CD14-positive monocyte (primary cell): Measurements from ENCODE around the gene FOXI3. TPM values are rescaled to one million over a fixed set of nuclear protein-coding genes. Genes with fewer than 3 reads are reported as not detected.

ENCODE experiments used
- DNase-seq, 3 donors: peaks; one replicate each; pipeline ENCODE4 v3.0.0-alpha.2; 2011 to 2022
- H2AFZ ChIP-seq: 2 replicates; pipeline ENCODE4 v1.6.0; 2012; ENCODE audit warnings: mild to moderate bottlenecking, low read depth, low read length, inconsistent platforms; ENCODE audit not compliant: insufficient read depth, poor library complexity, severe bottlenecking
- H3K27ac ChIP-seq, 2 donors: 1 replicate in 1 of 2; 2 replicates in 1 of 2; pipeline ENCODE4 v1.5.1; 2012 to 2013; ENCODE audit warnings: low read length in 2 of 2, control low read depth in 1 of 2, inconsistent platforms in 1 of 2, low read depth in 1 of 2, mild to moderate bottlenecking in 1 of 2
- H3K27me3 ChIP-seq, 2 donors: one replicate each; pipeline versions ENCODE4 v1.6.0 to v1.6.1; 2011 to 2013; ENCODE audit warnings: low read length in 2 of 2; ENCODE audit not compliant: control insufficient read depth in 2 of 2, insufficient read depth in 2 of 2
- H3K36me3 ChIP-seq, 2 donors: replicated peaks in 1 of 2; 1 replicate in 1 of 2; 2 replicates in 1 of 2; pipeline versions ENCODE4 v1.5.1 to v1.6.1; 2012 to 2013; ENCODE audit warnings: low read length in 2 of 2, control low read depth in 1 of 2, inconsistent platforms in 1 of 2, mild to moderate bottlenecking in 1 of 2; ENCODE audit not compliant: insufficient read depth in 2 of 2, control insufficient read depth in 1 of 2
- H3K4me1 ChIP-seq, 2 donors: 1 replicate in 1 of 2; 2 replicates in 1 of 2; pipeline versions ENCODE4 v1.5.1 to v1.6.1; 2012 to 2013; ENCODE audit warnings: low read length in 2 of 2, control low read depth in 1 of 2, inconsistent platforms in 1 of 2, mild to moderate bottlenecking in 1 of 2, moderate library complexity in 1 of 2; ENCODE audit not compliant: insufficient read depth in 2 of 2, control insufficient read depth in 1 of 2
- H3K4me2 ChIP-seq: replicated peaks from 2 replicates; pipeline ENCODE3; 2012; ENCODE audit warnings: low read length, moderate library complexity, mild to moderate bottlenecking; ENCODE audit not compliant: poor library complexity, severe bottlenecking; ENCODE audit errors: extremely low read depth
- H3K4me3 ChIP-seq, 3 experiments: fragments of 200-600 bp in 1 of 3; sonication (generic) in 1 of 3; replicated peaks in 1 of 3; 1 replicate in 2 of 3; 2 replicates in 1 of 3; pipeline ENCODE4 v1.5.1; 2011 to 2013; ENCODE audit warnings: low read length in 3 of 3, mild to moderate bottlenecking in 3 of 3, control low read depth in 2 of 3, low read depth in 2 of 3, inconsistent platforms in 1 of 3, moderate library complexity in 1 of 3
- H3K79me2 ChIP-seq: 2 replicates; pipeline ENCODE4 v1.6.0; 2012; ENCODE audit warnings: mild to moderate bottlenecking, control low read depth, inconsistent platforms, low read length, moderate library complexity; ENCODE audit not compliant: insufficient read depth
- H3K9ac ChIP-seq: 2 replicates; pipeline ENCODE4 v1.6.0; 2017; ENCODE audit warnings: low read length, mild to moderate bottlenecking; ENCODE audit not compliant: insufficient read depth, poor library complexity, severe bottlenecking
- H3K9me3 ChIP-seq, 2 donors: replicated peaks in 1 of 2; 1 replicate in 1 of 2; 2 replicates in 1 of 2; pipeline versions ENCODE4 v1.5.1 to v1.6.1; 2012 to 2013; ENCODE audit warnings: low read length in 2 of 2, control low read depth in 1 of 2; ENCODE audit not compliant: control insufficient read depth in 1 of 2, insufficient read depth in 1 of 2
- H4K20me1 ChIP-seq: 2 replicates; pipeline ENCODE4 v1.6.0; 2012; ENCODE audit warnings: mild to moderate bottlenecking, low read length, control low read depth, moderate library complexity; ENCODE audit not compliant: insufficient read depth
- H3K27ac Mint-ChIP-seq, 7 donors: one replicate each; pipeline ENCODE4 v1.8.0; 2020; ENCODE audit warnings: mild to moderate bottlenecking in 7 of 7, mixed read lengths in 7 of 7, moderate library complexity in 6 of 7, inconsistent platforms in 2 of 7
- H3K27me3 Mint-ChIP-seq, 3 donors: one replicate each; pipeline ENCODE4 v1.8.0; 2021 to 2022; ENCODE audit warnings: low read depth in 3 of 3, mild to moderate bottlenecking in 3 of 3, mixed read lengths in 3 of 3, moderate library complexity in 3 of 3, inconsistent platforms in 1 of 3
- H3K36me3 Mint-ChIP-seq, 2 donors: one replicate each; pipeline ENCODE4 v1.8.0; 2020; ENCODE audit warnings: mixed read lengths in 2 of 2, inconsistent platforms in 1 of 2, mild to moderate bottlenecking in 1 of 2
- H3K4me1 Mint-ChIP-seq: one replicate; pipeline ENCODE4 v1.8.0; 2020; ENCODE audit warnings: mild to moderate bottlenecking, mixed read lengths
- H3K4me3 Mint-ChIP-seq, 2 donors: one replicate each; pipeline ENCODE4 v1.8.0; 2020; ENCODE audit warnings: mild to moderate bottlenecking in 2 of 2, mixed read lengths in 2 of 2, moderate library complexity in 1 of 2
- H3K9me3 Mint-ChIP-seq, 7 donors: one replicate each; pipeline ENCODE4 v1.8.0; 2020 to 2022; ENCODE audit warnings: mixed read lengths in 7 of 7, mild to moderate bottlenecking in 6 of 7, moderate library complexity in 6 of 7, inconsistent platforms in 2 of 7
- WGBS: methylation state at CpG from one replicate; pipeline ENCODE4 v1.1.5; 2013; ENCODE audit warnings: missing lambda C conversion rate; ENCODE audit not compliant: insufficient coverage; 5-methylcytosine and 5-hydroxymethylcytosine counted together
- intact Hi-C, 2 donors: fragments of 100-400 bp; cut with micrococcal nuclease; formaldehyde crosslinking; loops; one replicate each; pipeline versions ENCODE4 v1.15.0 to v1.15.1; 2023
- polyA plus RNA-seq, 3 donors: library from polyadenylated mRNA; depleted of rRNA in 1 of 3; unstranded in 2 of 3; stranded (reverse) in 1 of 3; fragments of 300-500 nt in 2 of 3; fragments of >200 nt in 1 of 3; fragmentation: Illumina TruSeq in 2 of 3; gene quantifications; 1 replicate in 2 of 3; 2 replicates in 1 of 3; pipeline ENCODE4 v1.2.3, GENCODE V29; 2012 to 2021
- TF ChIP-seq, protein P1 (sequence below): fragments of 200-600 bp; IDR thresholded peaks from one replicate; pipeline ENCODE4 v1.8.0; 2022; ENCODE audit warnings: antibody characterized with exemption, mild to moderate bottlenecking

The FOXI3 gene
- polyA plus RNA-seq, 3 donors: not detected

DNA sequence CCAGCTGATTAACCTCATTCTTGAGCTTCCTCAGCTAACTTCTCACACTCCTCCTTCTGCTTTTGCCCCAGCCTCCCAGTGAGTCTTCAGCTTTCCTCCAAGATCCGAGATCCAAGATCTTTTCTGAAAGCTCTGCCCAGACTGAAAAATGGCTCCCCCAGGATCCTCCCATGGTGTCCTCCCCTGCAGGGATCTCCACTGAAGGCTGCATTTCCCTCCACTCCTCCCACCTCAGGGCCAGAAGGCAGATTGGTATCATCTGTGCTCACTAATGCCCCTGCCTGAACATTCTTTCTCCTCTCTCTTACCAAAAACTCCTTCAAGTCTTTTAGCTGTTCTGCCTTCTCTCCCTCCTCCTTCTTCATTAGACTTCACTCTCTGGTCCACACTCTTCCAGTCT is 6.1 kb upstream of the FOXI3 start:
- Histone ChIP-seq H3K27me3 (peaks cover 13 to 29% of the 10 kb centered on the region in 2 donors), H3K36me3 (no peaks in the 10 kb centered on the region), H3K9ac (no peak overlapping the region), H3K79me2 (no peaks in the 10 kb centered on the region), H3K27ac (no peak overlapping the region), H3K4me3 (no peak overlapping the region), H4K20me1 (no peaks in the 10 kb centered on the region), H2AFZ (no peak overlapping the region), H3K9me3 (no peaks in the 10 kb centered on the region), H3K4me2 (no peak overlapping the region), H3K4me1 (no peaks in the 10 kb centered on the region)
- no peak for DNase-seq
- H3K27me3 Mint-ChIP-seq: peaks cover 36 to 46% (median 36%) of the 10 kb centered on the region in 3 donors
- peaks cover 0 to 1% (median 0%) of the 10 kb centered on the region in 7 donors for H3K9me3 Mint-ChIP-seq
- WGBS: 50% methylated on average over 1 of the region's 1 CpG
- TF ChIP-seq, protein P1, sequence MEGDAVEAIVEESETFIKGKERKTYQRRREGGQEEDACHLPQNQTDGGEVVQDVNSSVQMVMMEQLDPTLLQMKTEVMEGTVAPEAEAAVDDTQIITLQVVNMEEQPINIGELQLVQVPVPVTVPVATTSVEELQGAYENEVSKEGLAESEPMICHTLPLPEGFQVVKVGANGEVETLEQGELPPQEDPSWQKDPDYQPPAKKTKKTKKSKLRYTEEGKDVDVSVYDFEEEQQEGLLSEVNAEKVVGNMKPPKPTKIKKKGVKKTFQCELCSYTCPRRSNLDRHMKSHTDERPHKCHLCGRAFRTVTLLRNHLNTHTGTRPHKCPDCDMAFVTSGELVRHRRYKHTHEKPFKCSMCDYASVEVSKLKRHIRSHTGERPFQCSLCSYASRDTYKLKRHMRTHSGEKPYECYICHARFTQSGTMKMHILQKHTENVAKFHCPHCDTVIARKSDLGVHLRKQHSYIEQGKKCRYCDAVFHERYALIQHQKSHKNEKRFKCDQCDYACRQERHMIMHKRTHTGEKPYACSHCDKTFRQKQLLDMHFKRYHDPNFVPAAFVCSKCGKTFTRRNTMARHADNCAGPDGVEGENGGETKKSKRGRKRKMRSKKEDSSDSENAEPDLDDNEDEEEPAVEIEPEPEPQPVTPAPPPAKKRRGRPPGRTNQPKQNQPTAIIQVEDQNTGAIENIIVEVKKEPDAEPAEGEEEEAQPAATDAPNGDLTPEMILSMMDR: no peak
- no peaks in the 10 kb centered on the region for H3K4me1 Mint-ChIP-seq
- intact Hi-C loops: no loop called here
- H3K4me3 Mint-ChIP-seq: peak overlapping the region in 1 of 2 donors; percentile 8
- H3K36me3 Mint-ChIP-seq: no peaks in the 10 kb centered on the region
- no peak overlapping the region for H3K27ac Mint-ChIP-seq

DNA sequence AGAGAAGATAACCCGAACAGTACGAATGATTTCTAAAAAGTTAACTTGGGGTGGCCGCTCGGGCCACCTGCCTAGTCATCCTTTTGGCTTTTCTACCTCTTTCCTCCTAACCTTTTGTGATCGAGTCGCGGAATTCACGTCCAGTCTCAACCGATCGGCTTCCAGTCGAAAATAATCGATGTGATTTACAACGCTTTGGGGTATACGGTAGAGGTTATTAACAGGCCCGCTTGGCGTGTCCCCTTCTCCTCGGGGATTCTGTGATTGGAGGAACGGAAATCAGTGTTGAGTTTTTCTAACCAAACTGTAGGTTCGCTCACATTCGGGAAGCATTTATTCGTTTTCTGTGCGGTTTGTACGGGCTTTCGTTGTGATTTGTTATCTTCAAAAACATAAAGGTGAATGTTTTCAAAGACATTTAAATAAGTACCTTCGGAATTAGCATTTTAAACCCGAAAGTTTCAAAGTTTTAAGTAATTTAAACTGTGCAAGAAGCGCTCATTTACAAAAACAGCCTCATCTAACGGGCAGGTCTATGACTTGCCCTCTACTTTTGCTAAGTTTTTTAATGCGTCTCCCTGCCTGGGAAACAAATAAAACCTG is 588 bp upstream of the FOXI3 start:
- no peak overlapping the region for H3K27ac ChIP-seq
- no peaks in the 10 kb centered on the region for H3K79me2 ChIP-seq
- H3K4me3 ChIP-seq: no peak overlapping the region
- H3K27ac Mint-ChIP-seq: no peak overlapping the region
- no peak for DNase-seq
- H3K27me3 ChIP-seq: peaks cover 46 to 74% of the 10 kb centered on the region in 2 donors
- intact Hi-C loops: no loop called here
- H3K4me1 ChIP-seq: no peaks in the 10 kb centered on the region
- H3K36me3 Mint-ChIP-seq: peaks cover 0 to 1% of the 10 kb centered on the region in 2 donors
- H3K4me2 ChIP-seq: no peak overlapping the region
- no peak overlapping the region for H2AFZ ChIP-seq
- 5% methylated on average over 18 of the region's 29 CpGs for WGBS
- H3K9me3 Mint-ChIP-seq: peaks cover 0 to 19% (median 4%) of the 10 kb centered on the region in 7 donors
- TF ChIP-seq, protein P1: no peak
- H3K9ac ChIP-seq: no peak overlapping the region
- H3K9me3 ChIP-seq: peaks cover 0 to 19% of the 10 kb centered on the region in 2 donors
- H3K36me3 ChIP-seq: no peaks in the 10 kb centered on the region
- no peaks in the 10 kb centered on the region for H4K20me1 ChIP-seq
- peak overlapping the region; percentile 48 to 77 for H3K4me3 Mint-ChIP-seq
- H3K4me1 Mint-ChIP-seq: peaks cover 9% of the 10 kb centered on the region
- H3K27me3 Mint-ChIP-seq: peaks cover 62 to 78% (median 69%) of the 10 kb centered on the region in 3 donors
